Panc1 (cell line): ENCODE results near the gene CFDP1.

Source experiments
- CTCF ChIP-seq: fragments of 450-650 bp; IDR thresholded peaks from 2 replicates; pipeline ENCODE4 v1.5.1; 2017; ENCODE audit warnings: mild to moderate bottlenecking
- SIN3A ChIP-seq: IDR thresholded peaks from 2 replicates; pipeline ENCODE4 v1.6.1; 2012; ENCODE audit warnings: low read depth, mild to moderate bottlenecking, low read length, moderate library complexity, borderline replicate concordance; ENCODE audit not compliant: insufficient read depth

- TF ChIP-seq SIN3A (no peak), CTCF (no peak)
Observed at GRCh38 chr16:75263963-75264445, 169.3 kb downstream of the CFDP1 start.
